Measurements from ENCODE around the gene RPS27L. TPM values are rescaled to one million over a fixed set of nuclear protein-coding genes. Genes with fewer than 3 reads are reported as not detected.
A peak's percentile ranks its signal among the peaks of the same experiment; 100 is the strongest.

Gene RPS27L
- polyA plus RNA-seq, 3 donors = 78.3 to 98.9 (median 95.5) TPM

DNA sequence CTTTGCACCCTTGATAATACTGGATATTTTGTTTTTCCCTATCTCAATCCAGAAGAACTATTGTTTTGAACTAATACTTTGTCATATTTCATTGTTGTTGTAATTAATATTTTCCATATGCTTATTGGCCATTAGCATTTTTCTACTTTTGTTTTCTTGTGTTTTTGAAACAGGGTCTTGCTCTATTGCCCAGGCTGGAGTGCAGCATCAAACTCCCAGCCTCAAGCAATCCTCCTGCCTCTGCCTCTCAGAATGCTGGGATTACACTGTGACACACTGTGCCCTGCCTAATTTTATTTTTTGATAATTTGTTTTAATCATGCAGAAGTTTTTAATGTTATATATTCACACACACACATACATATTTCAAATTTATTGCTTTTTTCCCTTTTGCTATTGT lies 3.4 kb upstream of the RPS27L start:
- no peak for DNase-seq (ENCODE audit: extremely low read depth in 1 of 11, low read depth in 9 of 11, low spot score in 4 of 11)

DNA sequence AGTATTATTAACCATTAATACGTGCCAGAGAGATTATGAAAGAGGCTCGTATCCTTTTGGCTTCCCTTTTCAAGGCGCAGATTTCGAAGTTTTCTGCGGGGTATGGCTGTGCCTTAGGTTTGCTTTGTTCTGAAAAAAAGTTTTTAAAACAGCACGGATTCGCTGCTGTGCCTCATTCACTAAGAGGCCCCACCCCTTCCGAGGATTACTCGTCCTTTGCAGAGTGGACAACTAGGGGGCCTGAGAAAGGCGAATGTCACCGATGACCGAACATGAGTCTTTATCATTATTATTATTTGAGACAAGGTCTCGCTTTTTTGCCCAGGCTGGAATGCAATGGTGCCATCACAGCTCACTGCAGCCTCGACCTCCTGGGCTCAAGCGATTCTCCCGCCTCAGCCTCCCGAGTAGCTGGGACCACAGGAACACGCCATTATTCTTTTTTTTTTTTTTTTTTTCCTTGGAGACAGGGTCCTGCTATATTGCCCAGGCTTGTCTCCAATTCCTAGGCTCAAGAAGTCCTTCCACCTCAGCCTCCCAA lies 684 bp upstream of the RPS27L start:
- peak in 10 of 11 donors; percentile 57 to 82 (median 70) for DNase-seq (ENCODE audit: extremely low read depth in 1 of 11, low read depth in 9 of 11, low spot score in 4 of 11)

DNA sequence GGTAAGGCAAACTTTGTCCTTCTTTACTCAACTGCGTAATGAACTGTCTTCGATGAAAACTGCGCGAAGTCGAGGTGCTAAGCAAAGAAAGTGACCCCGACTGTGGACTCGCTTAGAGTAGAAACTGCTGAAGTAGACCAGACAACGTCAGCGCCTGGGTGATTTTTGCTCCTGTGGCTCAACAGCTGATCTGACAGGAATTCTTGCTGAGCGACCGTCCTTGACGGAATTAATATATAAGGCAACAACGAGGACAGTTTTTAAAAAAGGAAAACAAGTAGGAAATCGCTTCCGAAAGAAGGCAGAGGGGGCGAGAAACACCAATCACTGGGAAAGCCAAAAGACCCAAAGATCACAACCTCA lies 541 bp downstream of the RPS27L start:
- peak in 10 of 11 donors; percentile 22 to 56 (median 46) for DNase-seq (ENCODE audit: extremely low read depth in 1 of 11, low read depth in 9 of 11, low spot score in 4 of 11)

DNA sequence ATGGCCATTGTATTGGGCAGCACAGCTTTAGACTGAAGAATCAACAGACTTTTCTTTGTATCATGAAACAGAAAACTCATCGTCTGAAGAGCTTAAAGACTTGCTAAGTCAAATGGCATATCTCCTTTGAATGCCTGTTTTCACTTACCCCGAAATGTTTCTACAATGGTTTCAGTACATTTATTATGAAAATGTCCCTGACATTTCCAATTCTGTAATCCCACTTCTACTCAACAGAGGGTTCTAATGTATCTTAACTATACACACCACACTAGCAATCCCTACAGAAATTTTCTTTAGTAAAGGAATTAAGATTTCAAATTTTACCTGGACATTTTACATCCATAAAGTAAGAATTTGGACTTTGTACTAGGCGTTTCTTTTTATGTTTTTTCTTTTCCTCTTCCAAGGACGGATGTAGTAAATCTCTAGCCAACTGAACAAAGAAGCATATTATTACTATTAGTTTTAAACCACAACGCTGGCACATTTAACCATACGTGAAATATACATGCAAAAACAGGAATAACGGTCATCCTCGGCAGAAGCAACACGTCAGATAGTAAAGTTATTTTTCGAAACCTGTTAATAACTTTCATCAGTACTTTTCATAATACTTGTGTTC lies 1.1 kb downstream of the RPS27L start:
- peak in 3 of 11 donors; percentile 0 to 7 (median 5) for DNase-seq (ENCODE audit: extremely low read depth in 1 of 11, low read depth in 9 of 11, low spot score in 4 of 11)

DNA sequence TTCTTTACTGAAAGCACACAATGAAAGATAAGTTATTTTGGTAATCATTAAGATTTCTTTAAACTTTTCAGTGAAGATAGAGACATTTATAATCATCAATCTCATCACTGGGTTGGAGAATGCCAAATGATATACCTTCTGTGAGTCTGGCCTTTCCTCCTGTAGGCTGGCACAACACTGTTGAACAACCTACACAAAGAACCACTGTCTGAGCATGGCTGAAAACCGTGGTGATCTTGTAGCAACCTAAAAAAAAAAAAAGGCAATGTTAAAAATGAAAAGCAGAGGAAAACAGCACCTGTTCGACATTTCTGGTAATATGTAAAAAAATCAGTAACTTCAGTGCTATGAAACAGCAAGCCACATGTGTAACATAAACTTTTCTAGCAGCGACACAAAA lies 1.8 kb downstream of the RPS27L start:
- DNase-seq (ENCODE audit: extremely low read depth in 1 of 11, low read depth in 9 of 11, low spot score in 4 of 11) = no peak

DNA sequence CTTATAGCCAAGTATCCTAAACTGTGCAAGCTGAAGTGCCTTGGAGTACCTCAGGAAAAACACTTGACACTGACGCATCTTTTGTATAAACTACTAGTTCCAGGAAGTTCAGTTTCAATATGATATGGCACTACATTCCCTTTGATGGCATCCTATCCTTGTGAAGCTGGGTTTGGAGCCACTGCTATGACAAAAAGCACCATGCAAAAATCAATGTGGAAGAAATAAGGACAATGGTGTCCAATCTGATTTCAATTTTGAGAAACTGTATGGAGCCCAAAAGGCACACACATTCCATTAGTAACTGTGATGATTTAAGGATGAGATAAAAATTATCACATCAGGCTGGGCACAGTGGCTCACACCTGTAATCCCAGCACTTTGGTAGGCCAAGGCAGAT lies 5.6 kb downstream of the RPS27L start:
- DNase-seq (ENCODE audit: extremely low read depth in 1 of 11, low read depth in 9 of 11, low spot score in 4 of 11) = no peak

DNA sequence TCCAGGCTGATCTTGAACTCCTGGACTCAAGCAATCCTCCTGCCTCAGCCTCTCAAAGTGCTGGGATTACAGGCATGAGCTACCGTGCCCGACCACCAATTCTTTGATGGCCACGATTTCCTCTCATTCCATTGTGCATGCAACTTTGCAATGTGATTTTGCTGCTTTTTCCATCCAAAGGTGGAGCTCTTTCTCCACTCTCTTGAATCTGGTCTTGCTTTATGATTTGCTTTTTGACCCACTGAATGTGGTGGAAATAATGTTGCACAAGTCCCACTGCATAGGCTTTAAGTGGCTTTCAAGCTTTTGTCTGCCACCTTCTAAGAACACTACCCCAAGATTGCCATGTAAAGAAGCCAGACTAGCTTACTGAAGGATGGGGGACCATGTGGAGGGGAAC lies 10.6 kb downstream of the RPS27L start:
- DNase-seq (ENCODE audit: extremely low read depth in 1 of 11, low read depth in 9 of 11, low spot score in 4 of 11) = no peak

DNA sequence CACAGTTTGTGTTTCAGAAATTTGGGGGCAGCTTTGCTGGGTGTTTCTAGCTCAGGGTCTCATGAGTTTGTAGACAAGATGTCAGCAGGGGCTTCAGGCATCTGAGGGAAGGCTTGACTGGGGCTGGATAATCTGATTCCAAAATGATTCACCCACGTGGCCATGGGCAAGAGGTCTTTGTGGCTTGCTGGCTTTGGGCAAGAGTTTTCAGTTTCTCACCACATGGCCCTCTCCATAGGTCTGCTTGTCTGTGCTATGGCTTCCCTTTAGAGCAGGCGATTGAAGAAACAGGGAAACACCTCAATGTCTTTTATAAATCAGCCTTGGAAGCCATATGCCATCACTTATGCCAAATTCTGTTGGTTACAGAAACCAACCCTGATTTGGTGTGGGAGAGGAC lies 11.9 kb downstream of the RPS27L start:
- DNase-seq (ENCODE audit: extremely low read depth in 1 of 11, low read depth in 9 of 11, low spot score in 4 of 11) = no peak

DNA sequence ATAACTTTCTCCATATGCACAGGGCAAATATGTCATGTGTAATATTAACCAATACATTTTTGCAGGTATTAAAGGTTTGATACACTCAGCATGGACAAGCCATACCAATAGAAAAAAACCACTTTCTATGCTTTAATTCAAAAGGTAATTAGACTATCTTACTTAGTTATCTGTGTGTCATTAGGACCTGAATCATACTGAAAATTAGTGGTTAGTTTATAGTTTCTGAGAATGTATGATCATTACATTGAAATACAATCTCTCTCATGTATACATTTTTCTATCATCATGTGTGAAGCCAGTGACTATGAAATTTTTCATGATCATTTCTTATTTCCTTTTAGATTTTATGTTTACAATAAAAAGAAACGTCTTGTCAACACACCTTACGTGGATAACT lies 16.3 kb downstream of the RPS27L start:
- DNase-seq (ENCODE audit: extremely low read depth in 1 of 11, low read depth in 9 of 11, low spot score in 4 of 11) = no peak

DNA sequence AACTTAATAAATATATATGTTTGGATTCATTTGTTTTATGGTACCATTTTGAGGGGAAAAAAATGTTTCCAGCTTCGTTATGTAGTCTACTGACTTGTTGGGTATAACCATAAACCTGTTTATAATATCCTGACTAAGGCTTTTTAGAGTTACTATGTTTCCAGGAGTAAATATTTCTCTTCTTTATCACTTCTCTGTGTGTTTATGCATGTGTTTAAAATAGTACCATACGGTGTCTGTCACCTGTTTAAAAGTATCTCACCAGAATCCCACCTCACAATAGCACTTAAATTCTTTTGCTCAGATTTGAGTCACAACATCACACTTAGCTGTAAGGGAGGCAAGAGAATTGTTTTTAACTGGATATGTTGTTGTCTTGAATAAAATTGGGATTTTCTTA lies 20.5 kb downstream of the RPS27L start:
- DNase-seq (ENCODE audit: extremely low read depth in 1 of 11, low read depth in 9 of 11, low spot score in 4 of 11) = no peak

DNA sequence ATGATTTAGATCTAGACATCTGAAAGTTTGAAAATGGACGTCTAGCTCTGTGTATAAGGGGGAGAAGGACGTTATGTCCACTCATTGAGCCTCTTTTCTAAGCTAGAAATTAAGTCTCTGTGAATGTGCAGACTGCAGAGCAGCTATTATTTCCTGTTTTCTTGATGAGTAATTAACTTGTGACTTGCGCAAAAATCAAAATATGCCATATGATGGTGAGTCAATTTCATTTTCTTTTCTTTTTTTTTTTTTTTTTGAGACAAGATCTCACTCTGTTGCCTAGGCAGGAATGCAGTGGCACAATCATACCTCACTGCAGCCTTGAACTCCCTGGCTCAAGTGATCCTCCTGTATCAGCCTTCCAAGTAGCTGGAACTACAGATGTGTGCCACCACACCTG lies 21.5 kb downstream of the RPS27L start:
- no peak for DNase-seq (ENCODE audit: extremely low read depth in 1 of 11, low read depth in 9 of 11, low spot score in 4 of 11)

DNA sequence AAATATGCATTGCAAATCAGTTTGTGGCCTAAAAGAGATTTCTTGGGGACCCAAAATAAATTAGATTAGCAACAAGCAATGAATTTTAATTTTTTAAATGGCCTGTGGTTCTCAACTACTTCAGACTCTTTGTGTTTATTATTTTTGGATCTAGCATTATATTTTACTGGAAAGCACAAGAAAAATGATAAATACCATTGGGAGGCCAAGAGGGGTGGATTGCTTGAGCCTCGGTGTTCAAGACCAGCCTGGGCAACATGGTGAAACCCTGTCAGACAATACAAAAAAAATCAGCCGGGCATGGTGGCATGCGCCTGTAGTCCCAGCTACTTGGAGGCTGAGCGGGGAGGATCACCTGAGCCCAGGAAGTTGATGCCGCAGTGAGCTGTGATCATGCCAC lies 22.0 kb downstream of the RPS27L start:
- DNase-seq (ENCODE audit: extremely low read depth in 1 of 11, low read depth in 9 of 11, low spot score in 4 of 11) = no peak

DNA sequence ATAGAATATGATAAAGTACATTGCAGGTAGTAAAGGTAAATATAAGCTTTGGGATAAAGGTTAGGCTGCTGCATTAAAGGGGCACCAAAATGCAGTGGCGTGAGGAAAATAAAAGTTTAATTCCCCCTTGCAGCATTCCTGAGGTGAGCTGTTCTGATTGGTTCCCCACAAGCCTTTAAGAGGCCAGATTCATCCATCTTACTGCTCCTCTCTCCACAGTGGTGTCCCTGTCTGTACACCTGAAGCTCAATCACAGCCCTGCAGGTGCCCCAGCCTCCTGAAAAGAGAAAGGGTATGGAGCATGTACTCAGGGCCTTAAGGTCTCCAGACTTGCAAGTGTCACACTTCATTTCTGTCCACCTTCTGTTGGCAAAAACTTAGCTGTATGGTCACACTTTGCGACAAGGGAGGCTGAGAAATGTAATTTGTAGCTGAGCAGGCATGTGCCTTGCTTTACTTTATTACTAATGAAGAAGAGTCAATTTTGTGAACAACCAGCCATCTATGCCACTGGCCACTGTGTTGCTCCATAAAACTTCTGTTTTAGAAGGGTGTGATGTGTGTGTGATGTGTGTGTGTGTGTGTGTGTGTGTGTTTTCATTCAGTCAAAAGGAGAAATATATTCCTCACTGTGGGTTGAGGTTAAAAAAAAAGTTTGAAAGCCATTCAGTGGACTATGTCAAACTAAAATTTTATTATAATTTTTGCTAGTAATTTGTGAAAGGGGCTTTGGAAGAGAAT lies 22.9 kb downstream of the RPS27L start:
- no peak for DNase-seq (ENCODE audit: extremely low read depth in 1 of 11, low read depth in 9 of 11, low spot score in 4 of 11)

DNA sequence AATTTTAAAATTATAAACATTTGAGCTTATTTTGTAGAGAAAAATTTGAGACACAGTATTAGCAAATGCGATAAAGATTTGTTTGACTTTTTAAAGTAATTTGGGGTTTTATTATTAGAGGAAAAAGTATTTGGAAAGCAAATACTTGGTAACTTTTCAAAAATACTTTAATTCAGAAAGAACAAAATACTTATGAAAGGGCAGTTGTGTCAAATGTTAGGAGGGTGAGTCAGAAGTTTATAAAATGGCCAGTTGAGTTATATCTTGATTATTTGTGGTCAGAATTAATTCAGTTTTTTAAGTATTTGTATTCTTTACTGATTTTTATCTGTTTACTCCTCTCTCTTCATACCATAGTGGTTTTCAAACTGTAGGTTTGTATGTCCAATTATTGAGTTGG lies 23.5 kb downstream of the RPS27L start:
- DNase-seq (ENCODE audit: extremely low read depth in 1 of 11, low read depth in 9 of 11, low spot score in 4 of 11) = no peak

DNA sequence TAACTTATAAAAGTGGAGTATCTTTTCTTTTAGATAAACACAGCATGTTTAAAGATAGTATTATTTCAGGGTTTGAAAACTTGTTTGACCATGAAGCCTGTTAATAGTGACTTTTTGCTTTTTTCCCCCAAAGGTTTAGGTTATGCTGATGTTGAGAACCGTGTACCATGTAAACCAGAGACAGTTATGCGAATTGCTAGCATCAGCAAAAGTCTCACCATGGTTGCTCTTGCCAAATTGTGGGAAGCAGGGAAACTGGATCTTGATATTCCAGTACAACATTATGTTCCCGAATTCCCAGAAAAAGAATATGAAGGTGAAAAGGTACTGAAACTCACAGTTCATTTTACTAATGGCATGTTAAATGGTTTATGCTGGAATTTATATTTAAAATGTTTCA lies 30.6 kb downstream of the RPS27L start:
- DNase-seq (ENCODE audit: extremely low read depth in 1 of 11, low read depth in 9 of 11, low spot score in 4 of 11) = no peak

DNA sequence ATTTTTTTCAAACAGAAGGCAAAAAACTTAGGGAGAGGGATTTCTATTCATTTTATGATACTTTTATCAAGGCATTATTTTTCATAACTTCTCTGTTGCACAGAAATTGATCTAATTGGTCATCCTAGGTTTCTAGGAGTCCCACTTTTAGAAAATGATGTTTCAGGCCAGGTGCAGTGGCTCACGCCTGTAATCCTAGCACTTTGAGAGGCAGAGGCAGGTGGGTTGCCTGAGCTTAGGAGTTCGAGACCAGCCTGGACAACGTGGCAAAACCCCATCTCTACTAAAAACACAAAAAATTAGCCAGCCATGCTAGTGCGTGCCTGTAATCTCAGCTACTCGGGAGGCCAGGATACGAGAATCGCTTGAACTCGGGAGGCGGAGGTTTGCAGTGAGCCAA lies 32.8 kb downstream of the RPS27L start:
- DNase-seq (ENCODE audit: extremely low read depth in 1 of 11, low read depth in 9 of 11, low spot score in 4 of 11) = no peak

DNA sequence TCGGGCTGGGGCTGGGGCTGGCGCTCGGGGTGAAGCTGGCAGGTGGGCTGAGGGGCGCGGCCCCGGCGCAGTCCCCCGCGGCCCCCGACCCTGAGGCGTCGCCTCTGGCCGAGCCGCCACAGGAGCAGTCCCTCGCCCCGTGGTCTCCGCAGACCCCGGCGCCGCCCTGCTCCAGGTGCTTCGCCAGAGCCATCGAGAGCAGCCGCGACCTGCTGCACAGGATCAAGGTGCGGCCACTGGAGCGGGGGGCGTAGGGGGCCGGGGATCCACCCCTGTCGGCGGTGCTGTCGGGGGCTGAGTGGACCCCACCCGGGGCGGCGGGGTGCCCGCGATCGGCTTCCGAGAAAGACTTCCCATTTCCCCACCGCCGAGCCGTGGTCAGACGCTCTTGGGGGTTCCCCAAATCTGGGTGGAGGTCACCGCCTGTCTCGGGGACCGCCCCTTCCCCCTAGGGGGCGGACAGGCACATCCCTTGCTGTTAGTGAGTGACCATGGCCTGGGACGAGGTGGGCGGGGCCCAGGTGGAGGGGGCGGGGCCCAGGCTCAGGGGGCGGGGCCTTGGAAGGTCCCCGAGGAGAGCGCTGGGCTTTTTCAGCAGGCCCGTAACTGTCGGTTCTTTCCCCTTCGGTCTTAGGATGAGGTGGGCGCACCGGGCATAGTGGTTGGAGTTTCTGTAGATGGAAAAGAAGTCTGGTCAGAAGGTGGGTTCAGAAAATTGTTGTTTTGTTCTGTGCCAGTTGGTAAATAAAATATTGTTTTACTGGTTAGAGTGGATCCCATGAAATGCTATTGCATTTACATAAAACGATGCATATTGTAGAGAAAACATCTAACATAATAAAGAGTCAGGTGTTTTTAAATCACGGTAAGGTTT lies 35.0 kb downstream of the RPS27L start:
- peak in 10 of 11 donors; percentile 30 to 76 (median 57) for DNase-seq (ENCODE audit: extremely low read depth in 1 of 11, low read depth in 9 of 11, low spot score in 4 of 11)

DNA sequence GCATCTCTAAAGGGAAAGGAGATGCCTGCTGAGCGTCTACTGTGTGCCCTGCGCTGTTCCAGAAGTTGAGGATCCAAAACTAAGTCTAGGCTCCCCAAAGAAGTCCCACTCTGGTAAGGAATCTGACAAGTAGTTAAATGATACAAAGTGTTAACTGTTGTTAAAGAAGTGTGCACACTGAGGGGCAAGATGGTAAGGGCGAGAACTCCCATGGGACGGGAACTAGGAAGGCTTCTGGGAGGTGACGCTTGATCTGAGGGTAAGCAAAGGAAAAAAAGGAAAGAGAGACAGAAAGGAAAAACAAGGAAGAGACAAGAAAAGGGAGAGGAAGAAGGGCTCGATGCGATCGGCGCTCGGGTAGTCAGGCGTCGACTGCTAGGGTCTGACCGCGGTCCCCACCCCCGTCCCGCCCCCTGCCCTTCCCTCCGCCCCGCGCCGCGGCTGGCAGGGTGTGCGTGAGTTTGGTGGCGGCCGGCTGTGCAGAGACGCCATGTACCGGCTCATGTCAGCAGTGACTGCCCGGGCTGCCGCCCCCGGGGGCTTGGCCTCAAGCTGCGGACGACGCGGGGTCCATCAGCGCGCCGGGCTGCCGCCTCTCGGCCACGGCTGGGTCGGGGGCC lies 35.8 kb downstream of the RPS27L start, which contains the start of gene LACTB:
TSS of gene LACTB (plus strand) at position 480 of the 620 bp plus-strand sequence. CDS start at position 491, 11 bp downstream.
- peak; percentile 65 to 90 (median 83) for DNase-seq (ENCODE audit: extremely low read depth in 1 of 11, low read depth in 9 of 11, low spot score in 4 of 11)

DNA sequence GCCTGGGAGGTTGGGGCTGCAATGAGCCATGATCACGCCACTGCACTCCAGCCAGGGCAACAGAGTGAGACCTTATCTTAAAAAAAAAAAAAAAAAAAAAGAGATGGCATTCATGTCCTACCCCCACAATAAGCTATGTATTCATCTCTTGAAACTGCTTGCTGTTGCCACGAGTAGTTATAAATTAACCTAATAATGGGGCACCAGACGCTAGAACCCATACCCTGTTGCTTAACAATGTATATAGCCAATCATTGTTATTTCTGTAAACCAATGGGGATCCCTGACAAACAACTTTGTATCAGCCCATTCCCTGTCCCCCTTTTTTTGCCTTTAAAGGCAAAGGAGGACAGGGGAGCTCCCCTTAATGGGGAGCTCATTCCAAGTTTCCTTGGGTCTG lies 38.4 kb downstream of the RPS27L start:
- no peak for DNase-seq (ENCODE audit: extremely low read depth in 1 of 11, low read depth in 9 of 11, low spot score in 4 of 11)
